HepG2 (cell line): ENCODE measurements around the gene TMCC1. TPM values are rescaled to one million over a fixed set of nuclear protein-coding genes. Genes with fewer than 3 reads are reported as not detected.

Experiments
- ARNT ChIP-seq: fragments of 450-650 bp; IDR thresholded peaks from 2 replicates; pipeline ENCODE4 v1.6.1; 2017
- ATF7-NPFF ChIP-seq: sonication (generic); formaldehyde crosslinking; IDR thresholded peaks from 2 replicates; pipeline ENCODE4 v1.8.1; 2023; ENCODE audit warnings: mild to moderate bottlenecking, low read depth, missing genetic modification reagents, moderate library complexity
- BATF2 ChIP-seq: sonication (generic); formaldehyde crosslinking; IDR thresholded peaks from 2 replicates; pipeline ENCODE4 v1.8.0; 2022; ENCODE audit warnings: mild to moderate bottlenecking, missing genetic modification reagents, moderate library complexity
- CENPBD1 ChIP-seq: sonication (generic); formaldehyde crosslinking; IDR thresholded peaks from 2 replicates; pipeline ENCODE4 v1.8.0; 2022; ENCODE audit warnings: missing genetic modification reagents, low read depth, mild to moderate bottlenecking, borderline replicate concordance
- FLYWCH1 ChIP-seq: sonication (generic); formaldehyde crosslinking; IDR thresholded peaks from 2 replicates; pipeline ENCODE4 v1.8.1; 2023; ENCODE audit warnings: mild to moderate bottlenecking, missing genetic modification reagents
- HMGA1 ChIP-seq: sonication (generic); formaldehyde crosslinking; conservative IDR thresholded peaks from 2 replicates; pipeline ENCODE4 v1.4.0; 2020; ENCODE audit warnings: missing genetic modification reagents
- IKZF4 ChIP-seq: sonication (generic); formaldehyde crosslinking; IDR thresholded peaks from 2 replicates; pipeline ENCODE4 v1.5.1; 2020; ENCODE audit warnings: borderline replicate concordance, mild to moderate bottlenecking, low read depth, missing genetic modification reagents; ENCODE audit errors: not compliant biosample characterization
- IRF1 ChIP-seq: sonication (generic); formaldehyde crosslinking; IDR thresholded peaks from 2 replicates; pipeline ENCODE4 v1.4.0; 2020; ENCODE audit warnings: low read depth, mild to moderate bottlenecking, missing genetic modification reagents
- KDM1A ChIP-seq: IDR thresholded peaks from 2 replicates; pipeline ENCODE4 v1.6.1; 2016; ENCODE audit warnings: missing compliant biosample characterization
- MATR3 ChIP-seq: sonication (generic); formaldehyde crosslinking; IDR thresholded peaks from 2 replicates; pipeline ENCODE4 v1.4.0; 2020; ENCODE audit warnings: missing genetic modification reagents
- MBD4 ChIP-seq: IDR thresholded peaks from 2 replicates; pipeline ENCODE4 v1.6.1; 2012; ENCODE audit warnings: low read length, inconsistent platforms, borderline replicate concordance
- MTF1 ChIP-seq: sonication (generic); formaldehyde crosslinking; IDR thresholded peaks from 2 replicates; pipeline ENCODE4 v1.5.0; 2020; ENCODE audit warnings: missing genetic modification reagents
- SIN3A ChIP-seq: IDR thresholded peaks from 2 replicates; pipeline ENCODE4 v1.6.1; 2011; ENCODE audit warnings: low read depth, mild to moderate bottlenecking, control low read depth, low read length, borderline replicate concordance
- TBL1XR1 ChIP-seq: fragments of 150-350 bp; IDR thresholded peaks from 2 replicates; pipeline ENCODE4 v1.6.1; 2014; ENCODE audit warnings: borderline replicate concordance, low read length; ENCODE audit not compliant: partially characterized antibody
- TGIF2 ChIP-seq: IDR thresholded peaks from 2 replicates; pipeline ENCODE4 v1.6.1; 2016; ENCODE audit warnings: control low read depth, missing compliant biosample characterization
- THRA ChIP-seq: sonication (generic); formaldehyde crosslinking; IDR thresholded peaks from 2 replicates; pipeline ENCODE4 v1.4.0; 2020; ENCODE audit warnings: missing genetic modification reagents, borderline replicate concordance
- TSC22D2 ChIP-seq: sonication (generic); formaldehyde crosslinking; IDR thresholded peaks from 2 replicates; pipeline ENCODE4 v1.5.1; 2020; ENCODE audit warnings: missing genetic modification reagents, mild to moderate bottlenecking, borderline replicate concordance
- U2AF2 ChIP-seq: fragments of 200-400 bp; formaldehyde crosslinking; IDR thresholded peaks from 2 replicates; pipeline ENCODE4 v1.6.1; 2017; ENCODE audit warnings: low read depth, mild to moderate bottlenecking, low read length
- ZGPAT ChIP-seq: IDR thresholded peaks from 2 replicates; pipeline ENCODE4 v1.6.1; 2016; ENCODE audit warnings: mild to moderate bottlenecking
- ZNF17 ChIP-seq: sonication (generic); formaldehyde crosslinking; IDR thresholded peaks from 2 replicates; pipeline ENCODE4 v1.5.0; 2020; ENCODE audit warnings: mild to moderate bottlenecking, missing genetic modification reagents
- ZNF224 ChIP-seq: sonication (generic); formaldehyde crosslinking; IDR thresholded peaks from 2 replicates; pipeline ENCODE4 v1.5.0; 2020; ENCODE audit warnings: mild to moderate bottlenecking, missing genetic modification reagents
- ZNF512B ChIP-seq: sonication (generic); formaldehyde crosslinking; IDR thresholded peaks from 2 replicates; pipeline ENCODE4 v1.5.1; 2020; ENCODE audit warnings: missing genetic modification reagents, mild to moderate bottlenecking, borderline replicate concordance
- ZNF556 ChIP-seq: sonication (generic); formaldehyde crosslinking; IDR thresholded peaks from 2 replicates; pipeline ENCODE4 v1.4.0; 2020; ENCODE audit warnings: mild to moderate bottlenecking, missing genetic modification reagents, borderline replicate concordance
- ZNF672 ChIP-seq: sonication (generic); formaldehyde crosslinking; IDR thresholded peaks from 2 replicates; pipeline ENCODE4 v1.8.1; 2022; ENCODE audit warnings: missing genetic modification reagents
- polyA plus RNA-seq, 8 experiments: library from polyadenylated mRNA; depleted of rRNA in 3 of 8; stranded (reverse) in 7 of 8; unstranded in 1 of 8; fragments of >200 nt; fragmentation: Illumina TruSeq in 4 of 8; extraction: Trizol in 4 of 8; gene quantifications; 2 replicates each; pipeline versions ENCODE4 v1.2.1 to v1.2.3, GENCODE V29; 2011 to 2016; ENCODE audit warnings: low read depth in 4 of 8, missing spikeins in 1 of 8, mixed read lengths in 1 of 8; ENCODE audit not compliant: insufficient read depth in 1 of 8
- total RNA-seq, 5 experiments: library from RNA; depleted of rRNA; stranded (reverse); fragments of >200 nt; fragmentation: Illumina TruSeq; extraction: Trizol; gene quantifications; 2 replicates each; pipeline ENCODE4 v1.2.3, GENCODE V29; 2016; ENCODE audit warnings: low read depth in 1 of 5

Gene TMCC1
- total and polyA plus RNA-seq, 2 of the 13 experiments (the other 11 are each of a cell fraction or from before 2014, with no cell fraction given), result 12.1 to 264 TPM

GRCh38 chr3:129656659-129657247 is 236.8 kb downstream of the TMCC1 start (continued):
- no peak for TF ChIP-seq BATF2
- TF ChIP-seq MTF1, result no peak
- TF ChIP-seq THRA (CRISPR knock-in tag), result no peak
- no peak for TF ChIP-seq HMGA1 (CRISPR knock-in tag)
- TF ChIP-seq CENPBD1 (CRISPR knock-in tag), result no peak
- no peak for TF ChIP-seq TGIF2 (CRISPR knock-in tag)
- TF ChIP-seq IRF1 (CRISPR knock-in tag), result no peak
- no peak for TF ChIP-seq FLYWCH1 (CRISPR knock-in tag)
- TF ChIP-seq SIN3A, result no peak; the same call in 1 of the 2 replicates
- TF ChIP-seq ARNT, result peak; percentile 79; the same call in 1 of the 2 replicates
- no peak for TF ChIP-seq ZNF224 (CRISPR knock-in tag)
- peak; percentile 62 for TF ChIP-seq MBD4
- TF ChIP-seq ATF7-NPFF (CRISPR knock-in tag), result no peak
- TF ChIP-seq ZNF17, result no peak
- TF ChIP-seq KDM1A, result peak; percentile 55; the same call in 1 of the 2 replicates
- no peak for TF ChIP-seq IKZF4 (CRISPR knock-in tag)
- TF ChIP-seq ZGPAT (CRISPR knock-in tag), result peak; percentile 73; the same call in 1 of the 2 replicates
- TF ChIP-seq MATR3 (CRISPR knock-in tag), result no peak
- TF ChIP-seq TSC22D2 (CRISPR knock-in tag), result no peak
- TF ChIP-seq U2AF2, result no peak
- no peak for TF ChIP-seq TBL1XR1
- no peak for TF ChIP-seq ZNF556 (CRISPR knock-in tag)
- no peak for TF ChIP-seq ZNF672
- no peak for TF ChIP-seq ZNF512B (CRISPR knock-in tag)
